ENCODE results near the gene POT1. TPM values are rescaled to one million over a fixed set of nuclear protein-coding genes. Genes with fewer than 3 reads are reported as not detected.
A peak's percentile ranks its signal among the peaks of the same experiment; 100 is the strongest.

The POT1 gene
- polyA plus RNA-seq, 4 donors: 38.9 to 51.9 (median 46.8) TPM

DNA sequence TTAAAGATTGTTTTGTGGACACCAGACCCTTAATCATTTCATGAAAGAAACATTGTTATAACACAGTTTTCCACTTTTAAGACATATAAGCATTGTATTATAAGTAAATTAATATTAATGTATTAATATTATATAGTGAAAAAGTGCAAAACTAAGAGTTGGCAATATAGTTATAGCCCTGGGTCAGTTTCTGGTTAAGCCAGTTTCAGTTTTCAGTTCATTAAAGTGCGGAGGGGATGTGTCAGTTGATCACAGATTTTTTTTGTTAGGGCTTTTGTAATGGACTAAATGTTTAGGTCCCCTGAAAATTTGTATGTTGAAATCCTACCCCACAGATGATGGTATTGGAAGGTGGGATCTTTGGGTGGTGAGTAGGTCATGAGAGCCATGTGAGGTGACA is 118.3 kb downstream of the POT1 start:
- DNase-seq (ENCODE audit: low read depth in 4 of 4, low spot score in 3 of 4): no peak

DNA sequence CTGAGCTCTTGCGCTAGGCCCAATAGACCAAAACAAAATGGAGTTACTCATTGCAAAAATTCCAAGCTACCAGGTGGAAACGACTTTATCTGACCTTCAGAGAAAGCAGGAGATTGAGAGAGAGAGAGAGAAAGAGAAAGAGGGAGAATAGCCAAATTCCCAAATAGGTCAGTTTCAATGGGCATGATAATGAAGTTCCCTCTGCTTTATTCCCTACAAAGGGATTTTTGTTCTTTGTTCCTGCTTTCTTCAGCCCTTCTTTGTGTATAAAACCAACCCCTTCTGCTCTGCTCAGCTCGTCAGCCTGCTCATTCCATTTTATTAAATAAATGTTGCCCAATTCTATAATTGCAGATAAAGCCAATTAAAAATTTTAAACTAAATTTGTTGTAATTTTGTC is 119.0 kb downstream of the POT1 start:
- DNase-seq (ENCODE audit: low read depth in 4 of 4, low spot score in 3 of 4): no peak

DNA sequence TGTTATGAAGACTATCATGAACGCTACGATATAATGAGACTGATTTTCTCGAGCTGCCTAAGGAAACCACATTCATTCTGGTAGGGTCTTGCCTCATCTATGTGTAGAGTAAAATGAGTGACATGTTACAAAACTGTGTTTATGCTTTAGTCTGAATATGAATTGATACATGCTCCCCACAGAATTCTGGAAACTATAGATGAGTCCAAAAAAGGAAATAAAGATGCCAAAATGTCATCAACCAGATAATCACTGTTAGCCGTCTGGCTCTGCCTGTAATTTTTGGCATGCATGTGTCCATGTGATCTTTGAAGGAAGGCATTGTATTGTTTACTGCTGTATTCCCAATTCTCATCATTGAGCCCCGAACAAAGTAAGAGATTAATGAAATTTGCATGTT is 121.4 kb downstream of the POT1 start:
- no peak for DNase-seq (ENCODE audit: low read depth in 4 of 4, low spot score in 3 of 4)

DNA sequence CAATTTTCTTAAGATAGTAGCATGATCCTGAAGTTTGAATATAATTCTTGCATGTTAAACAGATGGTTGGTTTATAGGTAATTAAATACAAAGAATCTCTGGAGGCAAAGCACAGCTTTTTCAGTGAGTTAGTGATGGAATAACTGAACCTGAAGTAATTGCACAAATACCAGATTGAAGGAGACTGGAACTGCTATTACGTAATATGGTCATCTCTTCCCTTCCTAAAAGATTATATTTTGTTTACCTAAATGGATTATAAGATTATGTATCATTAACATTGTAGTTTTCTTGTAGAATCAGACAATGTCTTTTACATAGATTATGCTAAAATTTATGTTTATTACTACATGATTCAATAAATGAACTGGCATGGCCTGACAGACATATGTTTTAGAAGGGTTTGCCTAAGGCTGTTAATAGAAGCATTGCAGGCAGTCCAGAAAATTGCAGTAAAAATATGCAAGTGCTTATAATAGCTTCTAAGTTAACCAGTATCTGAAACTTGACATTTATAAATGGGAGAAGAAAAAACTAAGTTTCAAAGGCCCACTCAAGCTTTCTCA is 128.2 kb downstream of the POT1 start:
- DNase-seq (ENCODE audit: low read depth in 4 of 4, low spot score in 3 of 4): no peak

DNA sequence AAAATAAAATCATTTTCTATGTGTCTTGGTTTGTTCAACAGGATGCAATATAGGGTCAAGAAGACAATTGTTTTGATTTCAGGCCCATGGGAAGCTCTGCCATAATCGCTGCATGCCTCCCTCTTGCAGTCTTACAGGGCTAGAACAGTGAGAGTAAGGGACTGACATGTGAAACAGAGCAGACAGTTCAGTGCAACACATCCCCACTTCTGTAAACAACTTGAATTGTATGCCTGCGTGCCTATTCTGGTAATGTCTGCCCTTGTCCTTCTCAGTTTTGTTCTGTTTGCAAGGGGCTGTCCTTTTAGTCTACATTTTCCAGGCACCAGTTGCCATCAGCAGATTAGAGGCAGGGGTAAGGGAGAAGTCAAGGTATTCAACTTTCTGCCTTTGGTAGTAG is 129.2 kb downstream of the POT1 start:
- DNase-seq (ENCODE audit: low read depth in 4 of 4, low spot score in 3 of 4): no peak

DNA sequence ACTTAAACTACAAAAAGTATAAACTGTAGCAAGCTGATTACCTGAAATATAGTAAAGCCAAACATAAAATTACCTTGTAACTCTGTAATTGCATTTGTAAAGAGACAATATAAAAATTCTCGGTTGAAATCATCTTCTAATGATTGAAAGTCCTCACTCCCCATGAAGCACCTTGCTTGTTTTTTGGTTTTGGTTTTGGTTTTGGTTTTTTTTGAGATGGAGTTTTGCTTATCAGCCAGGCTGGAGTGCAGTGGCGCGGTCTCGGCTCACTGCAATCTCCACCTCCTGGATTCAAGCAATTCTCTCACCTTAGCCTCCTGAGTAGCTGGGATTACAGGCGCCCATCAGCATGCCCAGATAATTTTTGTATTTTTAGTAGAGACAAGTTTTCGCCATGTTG is 130.2 kb downstream of the POT1 start:
- no peak for DNase-seq (ENCODE audit: low read depth in 4 of 4, low spot score in 3 of 4)

DNA sequence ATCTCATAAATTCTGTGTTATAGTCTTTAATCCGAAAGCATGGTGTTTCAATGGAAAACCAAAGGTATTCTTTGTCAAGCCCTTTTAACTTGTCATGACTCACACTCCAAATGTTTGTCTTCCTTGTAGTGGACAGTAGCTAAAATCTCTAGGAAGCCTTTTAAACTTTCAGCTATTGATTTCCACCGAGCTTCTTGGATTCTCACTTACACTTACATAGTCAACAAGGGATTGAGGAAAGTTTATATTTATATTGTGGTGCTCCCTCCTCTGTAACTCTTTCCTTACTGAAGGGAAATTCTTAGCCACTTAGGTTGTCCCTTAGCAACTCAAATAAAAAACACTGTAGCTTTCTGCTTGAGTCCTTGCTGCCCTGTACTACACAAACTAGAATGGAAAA is 132.9 kb downstream of the POT1 start:
- no peak for DNase-seq (ENCODE audit: low read depth in 4 of 4, low spot score in 3 of 4)

DNA sequence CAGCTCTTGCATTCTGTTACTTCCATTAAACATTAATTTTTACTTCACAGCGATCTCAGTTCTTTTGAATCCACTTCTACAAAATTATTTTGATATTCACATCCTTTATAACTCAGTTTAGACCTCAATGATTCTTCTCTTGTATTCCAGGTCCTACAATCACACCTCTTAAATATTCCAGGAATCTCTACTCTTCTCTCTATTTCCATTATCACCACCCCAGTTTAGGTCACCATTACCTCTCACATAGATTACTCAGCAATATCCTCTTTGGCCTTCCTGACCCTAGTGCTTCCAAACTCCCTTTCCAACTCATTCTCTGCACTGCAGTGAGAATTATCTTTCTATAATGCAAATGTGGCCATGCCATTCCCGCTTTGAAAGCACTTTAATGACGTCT is 136.9 kb downstream of the POT1 start:
- DNase-seq (ENCODE audit: low read depth in 4 of 4, low spot score in 3 of 4): no peak

DNA sequence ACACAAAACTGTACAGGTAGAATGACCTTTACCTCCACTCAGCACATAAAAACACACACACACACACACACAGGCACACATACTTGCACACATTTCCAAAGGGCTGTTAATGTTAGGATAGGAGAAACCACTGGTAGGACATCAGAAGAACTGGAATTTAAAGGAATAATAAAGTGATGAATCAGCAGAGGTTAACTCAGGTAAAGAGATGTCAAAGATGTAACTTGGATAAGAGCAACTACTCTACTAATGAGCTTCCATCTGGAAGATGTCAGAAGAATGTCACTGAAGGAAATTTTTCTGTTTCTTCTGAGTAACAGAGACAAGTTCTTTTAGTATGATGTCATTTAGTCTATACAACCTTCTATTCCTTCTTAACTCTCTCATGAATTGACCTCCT is 137.6 kb downstream of the POT1 start:
- no peak for DNase-seq (ENCODE audit: low read depth in 4 of 4, low spot score in 3 of 4)

DNA sequence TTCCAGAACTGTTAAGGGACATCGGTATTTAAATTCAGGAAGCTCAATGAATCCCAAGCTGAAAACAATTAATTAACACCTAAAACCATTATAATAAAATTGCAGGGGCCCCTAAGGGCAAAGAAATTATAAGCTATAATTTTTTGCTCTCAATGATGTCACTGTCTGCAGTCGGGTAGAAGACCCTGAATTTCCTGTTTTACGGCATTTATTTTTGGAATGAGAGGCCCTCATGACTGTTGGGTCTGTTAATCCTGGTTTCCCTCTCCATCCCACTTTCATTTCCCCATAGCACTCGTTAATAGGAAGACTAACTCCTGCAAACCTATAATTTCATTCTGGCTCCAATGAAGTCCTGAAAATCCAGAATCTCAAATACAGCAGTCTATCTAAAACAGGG is 138.2 kb downstream of the POT1 start:
- DNase-seq (ENCODE audit: low read depth in 4 of 4, low spot score in 3 of 4): no peak

DNA sequence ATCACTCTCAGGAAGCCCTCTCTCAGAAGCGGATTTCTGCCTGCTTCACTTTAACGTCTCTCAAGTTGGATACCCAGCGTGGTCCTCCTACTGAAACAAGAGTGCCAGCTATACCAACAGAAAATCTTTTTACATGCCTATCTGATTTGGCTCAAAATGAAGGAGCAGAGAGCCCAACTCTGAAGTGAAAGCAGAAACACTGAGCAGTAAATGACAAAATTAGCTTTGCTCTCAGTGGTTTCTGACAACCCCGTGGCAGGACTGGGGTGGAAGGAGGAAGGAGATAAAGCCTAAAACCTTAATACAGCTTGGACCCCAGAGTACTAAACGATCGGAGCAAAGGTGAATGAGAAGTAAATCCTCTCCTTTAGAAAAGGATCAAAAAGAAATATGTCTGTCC is 139.0 kb downstream of the POT1 start:
- DNase-seq (ENCODE audit: low read depth in 4 of 4, low spot score in 3 of 4): no peak

DNA sequence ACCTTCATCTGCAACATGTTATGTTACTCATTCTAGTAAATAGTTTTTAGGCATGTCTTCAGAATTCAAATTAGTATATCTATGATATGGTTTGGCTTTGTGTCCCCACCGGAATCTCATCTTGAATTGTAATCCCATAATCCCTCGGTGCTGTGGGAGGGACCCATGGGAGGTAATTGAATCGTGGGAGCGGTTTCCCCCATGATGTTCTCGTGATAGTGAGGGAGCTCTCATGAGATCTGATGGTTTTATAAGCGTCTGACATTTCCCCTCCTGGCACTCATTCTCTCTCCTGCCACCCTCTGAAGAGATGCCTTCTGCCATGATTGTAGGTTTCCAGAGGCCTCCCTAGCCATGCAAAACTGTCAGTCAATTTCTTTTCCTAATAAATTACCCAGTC is 143.6 kb downstream of the POT1 start:
- no peak for DNase-seq (ENCODE audit: low read depth in 4 of 4, low spot score in 3 of 4)

DNA sequence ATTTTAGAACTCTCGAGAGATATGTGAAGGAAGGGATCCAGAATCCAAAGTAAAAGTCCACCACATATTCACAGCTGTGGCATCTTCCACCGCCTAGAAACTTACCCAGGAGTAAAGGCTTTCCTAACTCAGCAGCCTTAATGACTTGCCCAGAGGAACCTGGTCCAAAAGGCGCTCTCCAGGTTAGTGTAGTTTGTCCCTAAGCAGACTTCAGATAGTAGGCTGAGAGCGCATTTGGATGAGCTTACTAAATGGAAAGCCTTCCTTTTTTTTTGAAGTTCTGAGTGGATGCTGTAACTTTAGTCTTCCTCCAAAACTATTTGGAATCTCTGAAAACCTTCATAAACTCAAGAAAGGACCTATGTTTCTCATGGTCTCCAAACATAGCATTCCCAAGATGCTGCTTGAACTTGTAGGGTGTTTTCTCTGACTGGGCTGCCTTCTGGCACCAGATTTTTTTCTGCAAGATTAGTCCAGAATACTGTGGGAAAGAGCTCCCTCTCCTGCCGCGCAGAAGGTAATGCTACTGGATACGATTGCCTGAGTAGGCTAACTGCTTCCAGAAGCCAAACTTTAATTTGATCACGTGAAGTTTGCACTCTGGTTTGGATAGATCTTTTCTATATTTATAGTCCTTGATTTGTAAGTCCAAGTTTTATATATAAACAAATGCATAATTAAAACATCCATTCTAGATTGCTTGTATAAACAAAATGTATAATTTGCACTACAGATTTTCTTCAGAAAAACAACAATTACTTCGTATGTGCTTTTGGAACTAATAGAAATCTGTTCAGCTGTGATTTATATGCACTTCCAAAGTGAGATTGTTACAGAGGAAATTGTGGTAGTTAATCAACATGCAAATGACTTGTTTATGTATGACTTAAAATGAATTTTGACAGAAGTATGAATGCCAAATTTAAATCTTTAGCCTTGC is 144.5 kb downstream of the POT1 start:
- DNase-seq (ENCODE audit: low read depth in 4 of 4, low spot score in 3 of 4): peak; percentile 36 to 54 (median 47)

DNA sequence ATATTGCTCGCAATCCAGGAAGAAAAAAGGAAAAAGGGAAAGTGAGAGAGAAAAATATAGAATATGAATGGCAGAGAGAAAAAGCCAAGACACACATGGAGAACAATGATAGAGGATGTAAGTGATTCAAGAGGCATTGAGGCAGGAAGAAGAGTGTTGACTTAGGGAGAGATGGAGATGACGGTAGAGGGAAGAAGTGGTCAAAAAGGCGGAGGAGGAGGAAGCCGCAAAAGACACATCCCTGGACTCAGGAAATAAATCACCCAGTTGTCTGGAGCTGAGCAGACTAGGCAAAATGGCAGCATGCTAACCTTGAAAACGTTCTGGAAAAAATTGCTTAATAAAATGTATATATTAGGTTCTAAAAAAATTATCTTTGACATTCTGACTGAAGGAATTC is 146.4 kb downstream of the POT1 start:
- DNase-seq (ENCODE audit: low read depth in 4 of 4, low spot score in 3 of 4): no peak

DNA sequence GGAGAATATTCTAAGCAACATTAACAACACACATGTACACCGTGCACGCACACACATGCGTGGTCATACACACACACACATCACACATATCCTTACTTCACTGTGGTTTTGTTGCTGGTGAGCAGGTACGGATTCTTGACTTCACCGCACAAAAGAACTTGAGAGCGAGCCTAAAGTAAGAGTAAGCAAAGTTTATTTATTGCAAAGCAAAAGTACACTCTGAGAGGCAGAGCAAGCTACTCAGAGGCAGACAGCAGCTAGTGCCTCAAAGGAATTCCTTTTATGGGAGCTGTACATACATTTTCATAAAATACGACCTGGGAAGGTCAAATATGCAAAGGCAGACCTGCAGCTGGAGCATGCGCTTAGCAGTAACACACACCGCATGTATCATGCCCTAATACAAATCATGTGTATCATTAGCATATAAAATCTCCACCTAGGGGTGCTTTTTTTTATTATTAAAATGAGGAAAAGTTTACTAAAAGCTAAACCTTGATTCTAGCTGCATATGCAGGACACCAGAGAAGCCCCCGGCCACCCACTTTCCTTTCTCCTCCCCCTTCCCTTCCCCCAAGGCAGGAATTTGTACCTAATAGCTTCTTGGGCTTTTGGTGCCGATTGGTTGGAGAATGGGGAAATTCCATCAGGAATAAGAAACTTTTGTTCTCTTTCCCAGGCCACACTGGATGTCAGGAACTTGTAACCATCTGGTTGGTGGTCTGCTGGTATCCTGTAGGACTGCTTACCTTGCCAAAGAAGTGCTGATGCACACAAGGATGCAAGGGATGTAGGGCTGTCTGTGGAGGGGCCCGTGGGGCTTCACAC is 147.5 kb downstream of the POT1 start:
- no peak for DNase-seq (ENCODE audit: low read depth in 4 of 4, low spot score in 3 of 4)

DNA sequence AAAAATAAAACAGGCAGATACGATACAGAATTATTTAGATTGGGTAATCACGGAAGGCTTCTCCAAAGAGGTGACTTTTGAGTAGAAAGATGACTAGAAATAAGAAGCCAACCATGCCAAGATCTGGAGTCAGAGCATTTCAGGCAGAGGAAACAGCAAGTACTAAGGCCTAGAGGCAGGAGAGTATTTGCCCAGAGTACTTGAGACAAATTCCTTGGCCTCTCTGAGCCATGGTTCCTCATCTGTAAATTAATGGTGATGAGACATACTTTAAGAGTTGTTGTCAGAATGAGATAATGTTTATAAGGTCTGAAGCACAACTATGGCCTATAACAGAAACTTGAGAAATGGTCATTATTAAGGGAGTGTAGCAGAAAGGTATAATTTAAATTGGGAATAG is 148.2 kb downstream of the POT1 start:
- no peak for DNase-seq (ENCODE audit: low read depth in 4 of 4, low spot score in 3 of 4)

DNA sequence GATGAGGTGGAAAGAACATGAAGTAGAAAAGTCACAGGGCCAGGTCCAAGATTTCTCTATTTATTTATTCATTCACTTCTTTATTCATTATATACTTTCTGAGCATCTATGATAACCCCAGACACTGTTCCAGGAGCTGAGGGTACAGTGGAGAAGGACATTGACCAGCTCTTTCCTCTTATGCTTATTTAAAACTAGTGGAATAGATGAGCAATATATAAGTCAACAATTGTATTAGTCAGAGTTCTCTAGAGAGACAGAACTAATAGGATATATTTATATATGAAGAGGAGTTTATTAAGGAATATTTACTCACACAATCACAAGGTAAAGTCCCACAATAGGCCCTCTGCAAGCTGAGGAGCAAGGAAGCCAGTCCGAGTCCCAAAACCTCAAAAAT is 149.0 kb downstream of the POT1 start:
- no peak for DNase-seq (ENCODE audit: low read depth in 4 of 4, low spot score in 3 of 4)

DNA sequence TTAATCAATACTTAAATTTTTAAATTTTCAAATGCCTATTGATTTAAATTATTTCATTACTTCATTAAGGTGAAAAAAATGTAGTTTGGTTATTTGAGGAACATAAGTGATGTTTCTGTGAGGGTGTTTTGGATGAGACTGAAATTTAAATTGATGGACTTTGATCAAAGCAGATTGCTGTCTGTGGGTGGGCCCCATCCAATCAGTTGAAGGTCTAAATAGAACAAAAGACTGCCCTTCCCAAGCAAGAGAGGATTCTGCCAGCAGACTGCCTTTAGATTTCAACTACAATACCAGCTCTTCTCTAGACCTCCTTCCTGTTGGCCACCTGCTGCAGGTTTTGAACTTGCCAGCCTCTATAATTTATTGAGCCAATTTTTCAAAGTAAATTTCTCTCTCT is 149.6 kb downstream of the POT1 start:
- DNase-seq (ENCODE audit: low read depth in 4 of 4, low spot score in 3 of 4): no peak

DNA sequence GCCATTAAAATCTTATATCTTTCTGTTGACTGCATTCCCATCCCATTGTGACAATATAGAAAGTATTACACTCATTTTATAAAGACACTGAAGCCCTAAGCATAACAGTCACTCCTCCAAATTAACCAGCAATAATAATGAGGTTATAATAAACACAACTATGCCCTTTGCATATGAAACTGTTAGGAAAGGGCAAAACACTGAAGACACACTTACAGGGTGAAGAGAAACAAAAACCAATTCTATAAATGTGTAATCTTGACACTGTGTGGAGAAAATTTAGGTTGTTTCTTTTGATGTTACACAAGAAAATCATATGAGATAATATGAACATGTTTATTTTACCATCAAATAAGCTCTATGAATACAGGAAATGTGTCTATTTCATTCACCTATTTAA is 150.0 kb downstream of the POT1 start:
- no peak for DNase-seq (ENCODE audit: low read depth in 4 of 4, low spot score in 3 of 4)

DNA sequence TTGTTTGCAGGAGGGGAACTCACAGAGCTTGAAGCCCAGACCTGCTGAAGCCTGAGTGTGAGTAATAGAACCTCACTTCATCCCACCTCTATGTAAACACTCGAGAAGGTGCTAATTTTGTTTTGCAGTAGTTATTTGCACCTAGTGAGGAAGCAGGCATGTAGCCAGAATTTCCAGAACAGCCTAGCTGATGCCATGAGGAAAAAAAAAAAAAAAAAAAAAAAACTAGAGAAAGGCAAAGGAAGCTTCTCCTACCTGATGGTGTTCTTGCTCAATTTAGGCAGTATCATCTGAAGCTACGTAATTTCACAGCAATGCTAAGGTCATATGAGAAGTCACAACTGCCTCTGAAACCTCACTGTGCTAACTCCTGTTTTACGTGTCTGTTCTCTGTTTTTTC is 150.4 kb downstream of the POT1 start:
- DNase-seq (ENCODE audit: low read depth in 4 of 4, low spot score in 3 of 4): no peak

DNA sequence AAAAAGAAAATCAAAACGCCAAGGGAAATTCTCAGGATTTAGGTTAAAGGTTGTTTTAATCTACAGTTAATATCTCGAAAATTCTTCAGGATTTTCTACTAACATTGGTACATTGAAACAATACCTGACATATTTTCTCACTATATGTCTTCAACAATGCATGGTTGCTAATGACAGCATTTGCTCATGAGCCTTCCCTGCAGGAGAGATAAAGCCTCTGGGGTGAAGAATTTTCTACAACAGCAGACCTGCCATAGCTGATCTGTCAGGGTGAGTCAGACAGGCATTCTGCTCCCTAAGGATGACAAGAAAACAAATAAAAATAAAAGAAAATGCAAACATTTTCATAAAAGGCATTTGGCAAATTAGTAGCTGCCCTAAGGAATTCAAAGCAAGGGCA is 152.4 kb downstream of the POT1 start:
- DNase-seq (ENCODE audit: low read depth in 4 of 4, low spot score in 3 of 4): no peak

DNA sequence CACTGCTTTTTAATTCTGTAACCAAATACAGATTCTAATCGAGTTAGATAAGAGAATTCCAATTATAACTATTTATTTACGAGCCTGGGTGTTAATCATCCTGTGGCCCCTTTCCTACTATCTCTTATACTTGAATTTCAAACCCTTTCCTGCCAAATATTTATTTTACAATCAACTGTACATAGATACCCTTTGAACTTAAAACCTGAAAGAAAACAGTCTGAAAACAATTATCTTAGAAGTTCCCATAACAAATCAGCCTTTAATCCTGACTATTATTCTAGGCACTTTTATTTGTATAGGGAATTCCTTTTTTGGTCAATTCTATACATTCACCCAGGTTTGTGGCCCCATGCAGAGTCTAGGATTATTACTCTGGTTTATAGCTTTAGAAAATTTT is 153.5 kb downstream of the POT1 start:
- DNase-seq (ENCODE audit: low read depth in 4 of 4, low spot score in 3 of 4): no peak
